HepG2 (cell line): ENCODE results near the gene BIVM. TPM values are rescaled to one million over a fixed set of nuclear protein-coding genes. Genes with fewer than 3 reads are reported as not detected.

Experiments
- ATAC-seq: fragments of 200-7000 bp; cut with Tn5 transposase; 3 replicates; pipeline ENCODE4 v1.9.1; 2020; ENCODE audit warnings: mild to moderate bottlenecking, moderate library complexity
- BruUV-seq: library from RNA; stranded (reverse); fragments of 400-500 nt; replicated peaks from 2 replicates; lab custom pipeline; 2021; lab: Mats Ljungman, UMichigan
- CTCF ChIA-PET: fragments of 300-600 bp; formaldehyde crosslinking; extraction: SDS; loops from one replicate; lab custom pipeline; 2021; ENCODE audit warnings: low total read pairs, inconsistent platforms, low intra/inter-chr PET ratio; lab: Yijun Ruan, JAX
- POLR2A ChIA-PET: fragments of 350-600 bp; sonication (Branson Sonifier 250); formaldehyde crosslinking; loops from one replicate; lab custom pipeline; 2020; ENCODE audit warnings: antibody characterized with exemption, inconsistent platforms; lab: Yijun Ruan, JAX
- DNase-seq: peaks from one replicate; pipeline ENCODE4 v3.0.0-alpha.2; 2015; ENCODE audit warnings: low spot score
- FAIRE-seq: peaks from 3 replicates; lab custom pipeline; 2011; peaks lifted over from hg19 to GRCh38; lab: Jason Lieb, UNC
- H2AFZ ChIP-seq: one replicate; pipeline ENCODE4 v1.6.1; 2011; ENCODE audit warnings: low read length, inconsistent platforms
- H3K27ac ChIP-seq: fragments of 300-600 bp; 3 replicates; pipeline ENCODE4 v1.8.0; 2011; ENCODE audit warnings: mixed run types, mild to moderate bottlenecking, mixed read lengths, low read length, inconsistent platforms; ENCODE audit not compliant: insufficient read depth; ENCODE audit errors: extremely low read length
- H3K27me3 ChIP-seq, 2 experiments: fragments of 200-600 bp in 1 of 2; 2 replicates in 1 of 2; 3 replicates in 1 of 2; pipeline versions ENCODE4 v1.6.0 to v1.8.0; 2011; ENCODE audit warnings: low read length in 2 of 2, mild to moderate bottlenecking in 2 of 2, moderate library complexity in 2 of 2, inconsistent platforms in 1 of 2; ENCODE audit not compliant: insufficient read depth in 2 of 2, control insufficient read depth in 1 of 2
- H3K36me3 ChIP-seq, 2 experiments: fragments of 200-600 bp in 1 of 2; replicated peaks in 1 of 2; 2 replicates in 1 of 2; 3 replicates in 1 of 2; pipeline versions ENCODE4 v1.5.1 to v1.8.0; 2011; ENCODE audit warnings: low read length in 2 of 2, inconsistent platforms in 1 of 2; ENCODE audit not compliant: insufficient read depth in 2 of 2, control insufficient read depth in 1 of 2
- H3K4me1 ChIP-seq: 2 replicates; pipeline ENCODE4 v1.5.1; 2012; ENCODE audit warnings: low read length, inconsistent platforms; ENCODE audit not compliant: insufficient read depth
- H3K4me2 ChIP-seq: 2 replicates; pipeline ENCODE4 v1.6.0; 2011; ENCODE audit warnings: low read depth, low read length, inconsistent platforms
- H3K4me3 ChIP-seq, 3 experiments: fragments of 200-600 bp in 1 of 3; sonication (generic), shearing (Covaris generic) in 1 of 3; replicated peaks in 1 of 3; 2 replicates each; pipeline ENCODE4 v1.5.1; 2011 to 2016; ENCODE audit warnings: low read length in 3 of 3, inconsistent platforms in 2 of 3, low read depth in 2 of 3, mild to moderate bottlenecking in 2 of 3, control low read depth in 1 of 3, mixed read lengths in 1 of 3; ENCODE audit not compliant: insufficient read depth in 1 of 3
- H3K79me2 ChIP-seq: one replicate; pipeline ENCODE4 v1.6.1; 2011; ENCODE audit warnings: low read length, inconsistent platforms; ENCODE audit not compliant: insufficient read depth
- H3K9ac ChIP-seq: 2 replicates; pipeline ENCODE4 v1.6.0; 2011; ENCODE audit warnings: mild to moderate bottlenecking, low read depth, low read length, inconsistent platforms; ENCODE audit not compliant: insufficient read depth
- H3K9me3 ChIP-seq: 2 replicates; pipeline ENCODE4 v1.5.1; 2012; ENCODE audit warnings: mild to moderate bottlenecking, low read length
- H4K20me1 ChIP-seq: 2 replicates; pipeline ENCODE4 v1.6.0; 2011; ENCODE audit warnings: inconsistent platforms, mild to moderate bottlenecking, low read length, moderate library complexity; ENCODE audit not compliant: insufficient read depth
- CEBPB ChIP-seq: IDR thresholded peaks from 2 replicates; pipeline ENCODE4 v1.6.1; 2011; ENCODE audit warnings: low read depth, low read length, improper control_type of control experiment, borderline replicate concordance
- FOXJ3 ChIP-seq: sonication (generic); formaldehyde crosslinking; IDR thresholded peaks from 2 replicates; pipeline ENCODE4 v1.4.0; 2020; ENCODE audit warnings: missing genetic modification reagents, mild to moderate bottlenecking, borderline replicate concordance
- THYN1 ChIP-seq: sonication (generic); formaldehyde crosslinking; IDR thresholded peaks from 2 replicates; pipeline ENCODE4 v1.8.1; 2023; ENCODE audit warnings: low read depth, mild to moderate bottlenecking, moderate library complexity, missing genetic modification reagents, borderline replicate concordance
- ZNF143 ChIP-seq: sonication (generic); formaldehyde crosslinking; IDR thresholded peaks from 2 replicates; pipeline ENCODE4 v1.4.0; 2020; ENCODE audit warnings: missing genetic modification reagents
- WGBS: methylation state at CpG from one replicate; pipeline ENCODE4 v1.1.6; 2017; ENCODE audit warnings: low lambda C conversion rate; 5-methylcytosine and 5-hydroxymethylcytosine counted together
- in situ Hi-C: cut with HindIII; loops from 2 replicates; pipeline ENCODE4 v1.10.0; 2017; ENCODE audit warnings: low pct_unique_long_range_greater_than_20kb; ENCODE audit not compliant: extremely low pct_ligation_motif_present
- intact Hi-C: fragments of 100-400 bp; cut with micrococcal nuclease; formaldehyde crosslinking; loops from one replicate; pipeline ENCODE4 v1.10.0; 2022; ENCODE audit not compliant: unreplicated experiment
- polyA plus RNA-seq, 8 experiments: library from polyadenylated mRNA; depleted of rRNA in 3 of 8; stranded (reverse) in 7 of 8; unstranded in 1 of 8; fragments of >200 nt; fragmentation: Illumina TruSeq in 4 of 8; extraction: Trizol in 4 of 8; gene quantifications; 2 replicates each; pipeline versions ENCODE4 v1.2.1 to v1.2.3, GENCODE V29; 2011 to 2016; ENCODE audit warnings: low read depth in 4 of 8, missing spikeins in 1 of 8, mixed read lengths in 1 of 8; ENCODE audit not compliant: insufficient read depth in 1 of 8
- total RNA-seq, 5 experiments: library from RNA; depleted of rRNA; stranded (reverse); fragments of >200 nt; fragmentation: Illumina TruSeq; extraction: Trizol; gene quantifications; 2 replicates each; pipeline ENCODE4 v1.2.3, GENCODE V29; 2016; ENCODE audit warnings: low read depth in 1 of 5
- TF ChIP-seq, protein P1 (sequence below): sonication (generic); formaldehyde crosslinking; IDR thresholded peaks from 2 replicates; pipeline ENCODE4 v1.4.0; 2020; ENCODE audit warnings: mild to moderate bottlenecking, missing genetic modification reagents

BIVM gene
- total and polyA plus RNA-seq, 2 of the 13 experiments (the other 11 are each of a cell fraction or from before 2014, with no cell fraction given), result 10.4 to 15.8 TPM

DNA sequence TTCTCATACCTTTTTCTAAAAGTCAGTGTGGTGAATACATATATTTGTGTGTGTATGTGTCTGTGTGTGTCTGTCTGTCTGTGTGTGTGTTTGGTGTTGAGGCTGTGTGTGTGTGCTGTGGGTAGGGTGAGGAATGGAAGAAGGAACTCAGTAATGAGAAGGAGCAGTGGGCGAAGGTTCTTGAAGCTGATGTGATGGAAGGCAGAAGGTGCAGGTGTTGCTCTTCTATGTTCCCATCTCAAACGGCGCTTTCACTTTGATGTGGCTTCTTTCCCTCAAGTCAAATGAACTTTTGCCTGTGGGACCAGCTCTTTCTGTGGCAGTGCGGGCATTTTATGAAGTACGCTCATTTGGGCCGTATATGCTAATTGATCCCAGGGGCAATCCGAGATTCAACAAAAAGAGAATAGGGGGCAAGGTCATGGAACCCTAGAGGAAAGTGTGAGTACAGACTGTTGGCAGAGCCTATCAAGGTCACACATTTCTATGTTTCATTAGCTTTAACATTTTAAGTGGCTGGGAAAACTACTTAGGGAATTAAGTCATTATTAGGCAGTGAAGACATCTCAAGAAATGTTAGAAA lies 15.2 kb downstream of the BIVM start (continued):
- TF ChIP-seq, protein P1, sequence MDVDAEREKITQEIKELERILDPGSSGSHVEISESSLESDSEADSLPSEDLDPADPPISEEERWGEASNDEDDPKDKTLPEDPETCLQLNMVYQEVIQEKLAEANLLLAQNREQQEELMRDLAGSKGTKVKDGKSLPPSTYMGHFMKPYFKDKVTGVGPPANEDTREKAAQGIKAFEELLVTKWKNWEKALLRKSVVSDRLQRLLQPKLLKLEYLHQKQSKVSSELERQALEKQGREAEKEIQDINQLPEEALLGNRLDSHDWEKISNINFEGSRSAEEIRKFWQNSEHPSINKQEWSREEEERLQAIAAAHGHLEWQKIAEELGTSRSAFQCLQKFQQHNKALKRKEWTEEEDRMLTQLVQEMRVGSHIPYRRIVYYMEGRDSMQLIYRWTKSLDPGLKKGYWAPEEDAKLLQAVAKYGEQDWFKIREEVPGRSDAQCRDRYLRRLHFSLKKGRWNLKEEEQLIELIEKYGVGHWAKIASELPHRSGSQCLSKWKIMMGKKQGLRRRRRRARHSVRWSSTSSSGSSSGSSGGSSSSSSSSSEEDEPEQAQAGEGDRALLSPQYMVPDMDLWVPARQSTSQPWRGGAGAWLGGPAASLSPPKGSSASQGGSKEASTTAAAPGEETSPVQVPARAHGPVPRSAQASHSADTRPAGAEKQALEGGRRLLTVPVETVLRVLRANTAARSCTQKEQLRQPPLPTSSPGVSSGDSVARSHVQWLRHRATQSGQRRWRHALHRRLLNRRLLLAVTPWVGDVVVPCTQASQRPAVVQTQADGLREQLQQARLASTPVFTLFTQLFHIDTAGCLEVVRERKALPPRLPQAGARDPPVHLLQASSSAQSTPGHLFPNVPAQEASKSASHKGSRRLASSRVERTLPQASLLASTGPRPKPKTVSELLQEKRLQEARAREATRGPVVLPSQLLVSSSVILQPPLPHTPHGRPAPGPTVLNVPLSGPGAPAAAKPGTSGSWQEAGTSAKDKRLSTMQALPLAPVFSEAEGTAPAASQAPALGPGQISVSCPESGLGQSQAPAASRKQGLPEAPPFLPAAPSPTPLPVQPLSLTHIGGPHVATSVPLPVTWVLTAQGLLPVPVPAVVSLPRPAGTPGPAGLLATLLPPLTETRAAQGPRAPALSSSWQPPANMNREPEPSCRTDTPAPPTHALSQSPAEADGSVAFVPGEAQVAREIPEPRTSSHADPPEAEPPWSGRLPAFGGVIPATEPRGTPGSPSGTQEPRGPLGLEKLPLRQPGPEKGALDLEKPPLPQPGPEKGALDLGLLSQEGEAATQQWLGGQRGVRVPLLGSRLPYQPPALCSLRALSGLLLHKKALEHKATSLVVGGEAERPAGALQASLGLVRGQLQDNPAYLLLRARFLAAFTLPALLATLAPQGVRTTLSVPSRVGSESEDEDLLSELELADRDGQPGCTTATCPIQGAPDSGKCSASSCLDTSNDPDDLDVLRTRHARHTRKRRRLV (CRISPR knock-in tag), result no peak
- TF ChIP-seq THYN1 (CRISPR knock-in tag), result no peak

DNA sequence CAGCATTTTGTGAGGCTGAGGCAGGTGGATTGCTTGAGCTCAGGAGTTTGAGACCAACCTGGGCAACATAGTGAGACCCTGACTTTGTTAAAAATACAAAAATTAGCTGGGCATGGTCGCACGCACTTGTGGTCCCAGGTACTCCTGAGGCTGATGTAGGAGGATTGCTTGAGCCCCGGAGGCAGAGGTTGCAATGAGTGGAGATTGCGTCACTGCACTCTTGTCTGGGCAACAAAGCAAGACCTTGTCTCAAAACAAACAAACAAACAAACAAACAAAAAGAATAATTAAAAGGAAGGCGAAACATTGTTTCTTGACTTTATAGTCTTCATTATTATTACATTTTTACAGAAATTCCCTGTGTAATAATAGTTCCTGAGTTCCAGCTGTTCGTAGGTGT lies 15.9 kb downstream of the BIVM start:
- intact Hi-C loops, result no loop called here
- H2AFZ ChIP-seq, result no peak overlapping the region
- 83% methylated on average over 6 of the region's 6 CpGs for WGBS
- H3K4me3 ChIP-seq, result no peak overlapping the region
- no TSS peak for BruUV-seq
- FAIRE-seq, result no peak
- no peak overlapping the region for H3K4me2 ChIP-seq
- H3K4me1 ChIP-seq, result peaks cover 24% of the 10 kb centered on the region
- in situ Hi-C loops, result no loop called here
- POLR2A ChIA-PET, result interaction anchor here (1.1 to 1.2 kb wide), 2 partner anchors 14 to 218 kb away, joined by 3 to 4 read pairs; partner anchors contain the start of gene TPP2
- no peak for TF ChIP-seq ZNF143 (CRISPR knock-in tag)
- TF ChIP-seq CEBPB, result peak; percentile 66
- no peak for TF ChIP-seq FOXJ3 (CRISPR knock-in tag)
- H3K27me3 ChIP-seq, result no peaks in the 10 kb centered on the region
- no peak for DNase-seq
- no peak for ATAC-seq
- H4K20me1 ChIP-seq, result 0 out of 2 replicates have a peak, but pooled peaks cover 5% of the 10 kb centered on the region
- no peak overlapping the region for H3K27ac ChIP-seq
- no peak overlapping the region for H3K9ac ChIP-seq
- H3K79me2 ChIP-seq, result peaks cover 21% of the 10 kb centered on the region
- H3K9me3 ChIP-seq, result no peaks in the 10 kb centered on the region
- CTCF ChIA-PET, result no interaction called here
- H3K36me3 ChIP-seq, result peaks cover 1 to 16% of the 10 kb centered on the region in 2 experiments; a peak in 3 of 5 replicates
